Liver (tissue), 9 donors: ENCODE results near the gene ITPKB. TPM values are rescaled to one million over a fixed set of nuclear protein-coding genes. Genes with fewer than 3 reads are reported as not detected.

Experiments used
- DNase-seq: peaks from one replicate; pipeline ENCODE4 v3.0.0-alpha.2; 2017; ENCODE audit warnings: low spot score
- H3K27ac ChIP-seq, 2 donors: one replicate each; pipeline ENCODE4 v1.7.0; 2013; ENCODE audit warnings: inconsistent platforms in 2 of 2, low read length in 2 of 2, control low read depth in 1 of 2, low read depth in 1 of 2, mild to moderate bottlenecking in 1 of 2
- H3K27me3 ChIP-seq, 4 donors: one replicate each; pipeline versions ENCODE4 v1.6.1 to v1.7.0; 2013; ENCODE audit warnings: low read length in 3 of 4, inconsistent platforms in 1 of 4, mild to moderate bottlenecking in 1 of 4, moderate library complexity in 1 of 4; ENCODE audit not compliant: control insufficient read depth in 4 of 4, insufficient read depth in 4 of 4
- H3K36me3 ChIP-seq, 4 donors: one replicate each; pipeline versions ENCODE4 v1.6.1 to v1.7.0; 2013; ENCODE audit warnings: low read length in 3 of 4, mild to moderate bottlenecking in 3 of 4, low read depth in 1 of 4, moderate library complexity in 1 of 4; ENCODE audit not compliant: control insufficient read depth in 4 of 4, insufficient read depth in 3 of 4
- H3K4me1 ChIP-seq, 4 donors: one replicate each; pipeline versions ENCODE4 v1.6.1 to v1.7.0; 2013; ENCODE audit warnings: low read length in 3 of 4, mild to moderate bottlenecking in 3 of 4, moderate library complexity in 1 of 4; ENCODE audit not compliant: control insufficient read depth in 4 of 4, insufficient read depth in 4 of 4
- H3K4me3 ChIP-seq, 3 donors: one replicate each; pipeline versions ENCODE4 v1.6.1 to v1.7.0; 2013; ENCODE audit warnings: low read length in 3 of 3, control low read depth in 1 of 3, low read depth in 1 of 3, mild to moderate bottlenecking in 1 of 3
- H3K9ac ChIP-seq, 2 donors: one replicate each; pipeline ENCODE4 v1.7.0; 2013; ENCODE audit warnings: low read length in 2 of 2, mild to moderate bottlenecking in 2 of 2, moderate library complexity in 2 of 2, control low read depth in 1 of 2, low read depth in 1 of 2
- H3K9me3 ChIP-seq, 4 donors: one replicate each; pipeline versions ENCODE4 v1.6.1 to v1.7.0; 2013; ENCODE audit warnings: low read length in 3 of 4; ENCODE audit not compliant: control insufficient read depth in 4 of 4
- EGR1 ChIP-seq, 2 donors: IDR thresholded peaks; 2 replicates each; pipeline ENCODE4 v1.6.1; 2016 to 2018; ENCODE audit warnings: antibody characterized with exemption in 2 of 2, low read depth in 2 of 2
- FOXA2 ChIP-seq: IDR thresholded peaks from 2 replicates; pipeline ENCODE4 v1.6.1; 2016; ENCODE audit warnings: antibody characterized with exemption
- HNF4A ChIP-seq, 2 donors: conservative IDR thresholded peaks; 2 replicates each; pipeline ENCODE4 v1.6.1; 2016; ENCODE audit warnings: antibody characterized with exemption in 2 of 2, mild to moderate bottlenecking in 2 of 2
- HNF4G ChIP-seq: IDR thresholded peaks from 2 replicates; pipeline ENCODE4 v1.6.1; 2016; ENCODE audit warnings: antibody characterized with exemption
- JUND ChIP-seq, 2 donors: IDR thresholded peaks; 2 replicates each; pipeline ENCODE4 v1.6.1; 2016; ENCODE audit warnings: antibody characterized with exemption in 2 of 2
- NR2F2 ChIP-seq: IDR thresholded peaks from 2 replicates; pipeline ENCODE4 v1.6.1; 2016; ENCODE audit warnings: antibody characterized with exemption
- RAD21 ChIP-seq, 2 donors: IDR thresholded peaks; 2 replicates each; pipeline ENCODE4 v1.6.1; 2016; ENCODE audit warnings: antibody characterized with exemption in 2 of 2, mild to moderate bottlenecking in 2 of 2
- RXRA ChIP-seq, 2 donors: IDR thresholded peaks; 2 replicates each; pipeline ENCODE4 v1.6.1; 2017 to 2018; ENCODE audit warnings: antibody characterized with exemption in 2 of 2, mild to moderate bottlenecking in 1 of 2
- SP1 ChIP-seq: IDR thresholded peaks from 2 replicates; pipeline ENCODE4 v1.6.1; 2018; ENCODE audit warnings: antibody characterized with exemption, mild to moderate bottlenecking
- TAF1 ChIP-seq: conservative IDR thresholded peaks from 2 replicates; pipeline ENCODE4 v1.6.1; 2016; ENCODE audit warnings: antibody characterized with exemption, mild to moderate bottlenecking
- YY1 ChIP-seq: IDR thresholded peaks from 2 replicates; pipeline ENCODE4 v1.6.1; 2016; ENCODE audit warnings: antibody characterized with exemption, mild to moderate bottlenecking
- WGBS: extraction: QIAGEN DNeasy Blood & Tissue Kit; methylation state at CpG from one replicate; pipeline ENCODE4 v1.1.7; 2013; 5-methylcytosine and 5-hydroxymethylcytosine counted together
- polyA plus RNA-seq, 2 donors: library from polyadenylated mRNA; stranded (reverse) in 1 of 2; unstranded in 1 of 2; fragments of 200-250 nt in 1 of 2; fragments of >200 nt in 1 of 2; fragmentation: Nextera tagmentation in 1 of 2; extraction: Ambion mirVana in 1 of 2; gene quantifications; one replicate each; pipeline versions ENCODE4 v1.2.1 to v1.2.3, GENCODE V29; 2013 to 2015
- total RNA-seq, 2 donors: library from RNA; depleted of rRNA; stranded (reverse); fragments of >200 nt; gene quantifications; one replicate each; pipeline ENCODE4 v1.2.3, GENCODE V29; 2014
- TF ChIP-seq, protein P1 (sequence below): IDR thresholded peaks from 2 replicates; pipeline ENCODE4 v1.6.1; 2016; ENCODE audit warnings: antibody characterized with exemption
- TF ChIP-seq, protein P2 (sequence below): IDR thresholded peaks from 2 replicates; pipeline ENCODE4 v1.6.1; 2016; ENCODE audit warnings: antibody characterized with exemption
- TF ChIP-seq, protein P3 (sequence below): fragments of 150-350 bp; IDR thresholded peaks from 2 replicates; pipeline ENCODE4 v1.5.1; 2017; ENCODE audit warnings: improper control_type of control experiment, low read depth, low read length; ENCODE audit not compliant: missing input control
- TF ChIP-seq, protein P4 (sequence below): IDR thresholded peaks from 2 replicates; pipeline ENCODE4 v1.6.1; 2016; ENCODE audit warnings: antibody characterized with exemption, mild to moderate bottlenecking
- TF ChIP-seq, protein P5 (sequence below): IDR thresholded peaks from 2 replicates; pipeline ENCODE4 v1.6.1; 2016; ENCODE audit warnings: antibody characterized with exemption
- donor health status: healthy.
- donor health status: healthy.
- donor health status: healthy.
- donor health status: healthy.
- donor health status: healthy.

The ITPKB gene
- total and polyA plus RNA-seq, 4 donors = 0.61 to 5.8 (median 3.7) TPM

DNA sequence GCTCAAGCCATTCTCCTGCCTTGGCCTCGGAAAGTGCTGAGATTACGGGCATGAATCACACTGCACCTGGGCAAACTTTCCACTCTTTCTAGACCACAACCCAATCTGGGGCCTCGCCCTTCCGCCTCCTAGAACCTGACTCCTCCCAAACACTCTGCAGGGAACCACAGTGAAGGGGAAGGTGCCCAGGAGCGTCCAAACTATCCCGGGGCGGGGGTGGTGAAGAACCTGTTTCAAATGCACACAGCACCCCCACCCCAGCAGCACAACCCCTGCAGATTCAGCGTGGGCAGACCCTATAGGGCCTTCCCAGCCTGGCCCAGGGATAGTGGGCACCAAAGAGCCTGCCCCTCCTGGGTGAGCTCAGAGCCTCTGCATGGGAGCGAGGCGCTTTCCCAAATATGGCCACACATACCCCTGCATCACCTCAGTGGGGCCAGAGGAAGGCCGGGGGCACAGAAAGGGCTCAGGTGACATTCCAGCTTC, 103.6 kb downstream of the ITPKB start:
- no peak overlapping the region for H3K4me3 ChIP-seq
- TF ChIP-seq, protein P1, sequence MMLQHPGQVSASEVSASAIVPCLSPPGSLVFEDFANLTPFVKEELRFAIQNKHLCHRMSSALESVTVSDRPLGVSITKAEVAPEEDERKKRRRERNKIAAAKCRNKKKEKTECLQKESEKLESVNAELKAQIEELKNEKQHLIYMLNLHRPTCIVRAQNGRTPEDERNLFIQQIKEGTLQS = no peak
- TF ChIP-seq, protein P2, sequence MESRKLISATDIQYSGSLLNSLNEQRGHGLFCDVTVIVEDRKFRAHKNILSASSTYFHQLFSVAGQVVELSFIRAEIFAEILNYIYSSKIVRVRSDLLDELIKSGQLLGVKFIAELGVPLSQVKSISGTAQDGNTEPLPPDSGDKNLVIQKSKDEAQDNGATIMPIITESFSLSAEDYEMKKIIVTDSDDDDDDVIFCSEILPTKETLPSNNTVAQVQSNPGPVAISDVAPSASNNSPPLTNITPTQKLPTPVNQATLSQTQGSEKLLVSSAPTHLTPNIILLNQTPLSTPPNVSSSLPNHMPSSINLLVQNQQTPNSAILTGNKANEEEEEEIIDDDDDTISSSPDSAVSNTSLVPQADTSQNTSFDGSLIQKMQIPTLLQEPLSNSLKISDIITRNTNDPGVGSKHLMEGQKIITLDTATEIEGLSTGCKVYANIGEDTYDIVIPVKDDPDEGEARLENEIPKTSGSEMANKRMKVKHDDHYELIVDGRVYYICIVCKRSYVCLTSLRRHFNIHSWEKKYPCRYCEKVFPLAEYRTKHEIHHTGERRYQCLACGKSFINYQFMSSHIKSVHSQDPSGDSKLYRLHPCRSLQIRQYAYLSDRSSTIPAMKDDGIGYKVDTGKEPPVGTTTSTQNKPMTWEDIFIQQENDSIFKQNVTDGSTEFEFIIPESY = no peak
- TF ChIP-seq HNF4A (conservative IDR thresholded peaks at IDR 0.05) = no peak
- no peak for TF ChIP-seq JUND (IDR thresholded peaks at IDR 0.05)
- no peak for TF ChIP-seq FOXA2
- no peaks in the 10 kb centered on the region for H3K27me3 ChIP-seq
- WGBS = 82% methylated on average over 11 of the region's 11 CpGs
- H3K4me1 ChIP-seq = no peaks in the 10 kb centered on the region
- H3K9ac ChIP-seq = no peak overlapping the region
- no peaks in the 10 kb centered on the region for H3K9me3 ChIP-seq
- DNase-seq = no peak
- no peaks in the 10 kb centered on the region for H3K36me3 ChIP-seq
- no peak overlapping the region for H3K27ac ChIP-seq

DNA sequence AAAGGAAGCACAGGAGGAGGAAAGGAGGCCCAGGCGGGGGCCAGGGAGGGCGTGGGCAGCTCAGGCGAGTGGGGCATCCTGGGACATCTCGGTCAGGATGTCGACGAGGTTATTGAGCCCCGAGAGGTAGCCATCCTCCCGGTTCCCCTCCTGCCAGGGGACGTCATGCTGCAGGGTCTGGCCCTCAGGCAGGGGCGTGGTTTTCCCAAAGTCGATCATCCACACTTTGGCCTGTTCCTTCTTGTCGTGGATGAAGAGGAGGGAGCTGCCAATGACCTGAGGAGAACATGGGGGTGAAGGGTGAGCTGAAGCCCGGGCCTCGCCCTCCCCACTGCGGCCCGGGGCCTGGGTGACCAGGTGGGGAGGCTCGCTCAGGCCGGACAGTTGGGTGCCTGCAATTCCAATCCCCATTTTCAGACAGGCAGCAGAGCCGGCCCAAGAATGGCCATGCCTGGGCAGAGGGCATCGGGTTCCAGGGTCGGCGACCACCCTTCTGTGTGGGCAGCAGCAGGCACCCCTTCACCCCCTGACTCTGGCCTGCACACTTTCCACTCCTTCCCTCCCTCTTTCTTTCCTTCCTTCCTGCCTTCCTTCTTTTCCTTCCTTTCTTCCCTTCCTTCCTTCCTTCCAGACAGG, 104.4 kb downstream of the ITPKB start:
- Histone ChIP-seq H3K4me1 (no peaks in the 10 kb centered on the region), H3K9ac (no peak overlapping the region), H3K9me3 (no peaks in the 10 kb centered on the region), H3K4me3 (no peak overlapping the region), H3K36me3 (no peaks in the 10 kb centered on the region), H3K27me3 (no peaks in the 10 kb centered on the region), H3K27ac (no peak overlapping the region)
- TF ChIP-seq RAD21 (IDR thresholded peaks at IDR 0.05) = no peak
- TF ChIP-seq, protein P3, sequence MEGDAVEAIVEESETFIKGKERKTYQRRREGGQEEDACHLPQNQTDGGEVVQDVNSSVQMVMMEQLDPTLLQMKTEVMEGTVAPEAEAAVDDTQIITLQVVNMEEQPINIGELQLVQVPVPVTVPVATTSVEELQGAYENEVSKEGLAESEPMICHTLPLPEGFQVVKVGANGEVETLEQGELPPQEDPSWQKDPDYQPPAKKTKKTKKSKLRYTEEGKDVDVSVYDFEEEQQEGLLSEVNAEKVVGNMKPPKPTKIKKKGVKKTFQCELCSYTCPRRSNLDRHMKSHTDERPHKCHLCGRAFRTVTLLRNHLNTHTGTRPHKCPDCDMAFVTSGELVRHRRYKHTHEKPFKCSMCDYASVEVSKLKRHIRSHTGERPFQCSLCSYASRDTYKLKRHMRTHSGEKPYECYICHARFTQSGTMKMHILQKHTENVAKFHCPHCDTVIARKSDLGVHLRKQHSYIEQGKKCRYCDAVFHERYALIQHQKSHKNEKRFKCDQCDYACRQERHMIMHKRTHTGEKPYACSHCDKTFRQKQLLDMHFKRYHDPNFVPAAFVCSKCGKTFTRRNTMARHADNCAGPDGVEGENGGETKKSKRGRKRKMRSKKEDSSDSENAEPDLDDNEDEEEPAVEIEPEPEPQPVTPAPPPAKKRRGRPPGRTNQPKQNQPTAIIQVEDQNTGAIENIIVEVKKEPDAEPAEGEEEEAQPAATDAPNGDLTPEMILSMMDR = no peak
- no peak for TF ChIP-seq SP1
- TF ChIP-seq TAF1 = no peak
- TF ChIP-seq RXRA (IDR thresholded peaks at IDR 0.05) = no peak
- TF ChIP-seq NR2F2 = no peak
- TF ChIP-seq, protein P4, sequence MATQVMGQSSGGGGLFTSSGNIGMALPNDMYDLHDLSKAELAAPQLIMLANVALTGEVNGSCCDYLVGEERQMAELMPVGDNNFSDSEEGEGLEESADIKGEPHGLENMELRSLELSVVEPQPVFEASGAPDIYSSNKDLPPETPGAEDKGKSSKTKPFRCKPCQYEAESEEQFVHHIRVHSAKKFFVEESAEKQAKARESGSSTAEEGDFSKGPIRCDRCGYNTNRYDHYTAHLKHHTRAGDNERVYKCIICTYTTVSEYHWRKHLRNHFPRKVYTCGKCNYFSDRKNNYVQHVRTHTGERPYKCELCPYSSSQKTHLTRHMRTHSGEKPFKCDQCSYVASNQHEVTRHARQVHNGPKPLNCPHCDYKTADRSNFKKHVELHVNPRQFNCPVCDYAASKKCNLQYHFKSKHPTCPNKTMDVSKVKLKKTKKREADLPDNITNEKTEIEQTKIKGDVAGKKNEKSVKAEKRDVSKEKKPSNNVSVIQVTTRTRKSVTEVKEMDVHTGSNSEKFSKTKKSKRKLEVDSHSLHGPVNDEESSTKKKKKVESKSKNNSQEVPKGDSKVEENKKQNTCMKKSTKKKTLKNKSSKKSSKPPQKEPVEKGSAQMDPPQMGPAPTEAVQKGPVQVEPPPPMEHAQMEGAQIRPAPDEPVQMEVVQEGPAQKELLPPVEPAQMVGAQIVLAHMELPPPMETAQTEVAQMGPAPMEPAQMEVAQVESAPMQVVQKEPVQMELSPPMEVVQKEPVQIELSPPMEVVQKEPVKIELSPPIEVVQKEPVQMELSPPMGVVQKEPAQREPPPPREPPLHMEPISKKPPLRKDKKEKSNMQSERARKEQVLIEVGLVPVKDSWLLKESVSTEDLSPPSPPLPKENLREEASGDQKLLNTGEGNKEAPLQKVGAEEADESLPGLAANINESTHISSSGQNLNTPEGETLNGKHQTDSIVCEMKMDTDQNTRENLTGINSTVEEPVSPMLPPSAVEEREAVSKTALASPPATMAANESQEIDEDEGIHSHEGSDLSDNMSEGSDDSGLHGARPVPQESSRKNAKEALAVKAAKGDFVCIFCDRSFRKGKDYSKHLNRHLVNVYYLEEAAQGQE = no peak
- no peak for TF ChIP-seq YY1
- no peak for TF ChIP-seq HNF4G
- no peak for TF ChIP-seq JUND (IDR thresholded peaks at IDR 0.05)
- TF ChIP-seq, protein P5, sequence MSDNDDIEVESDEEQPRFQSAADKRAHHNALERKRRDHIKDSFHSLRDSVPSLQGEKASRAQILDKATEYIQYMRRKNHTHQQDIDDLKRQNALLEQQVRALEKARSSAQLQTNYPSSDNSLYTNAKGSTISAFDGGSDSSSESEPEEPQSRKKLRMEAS = no peak
- TF ChIP-seq, protein P2 = no peak
- TF ChIP-seq EGR1 (IDR thresholded peaks at IDR 0.05; ENCODE audit: low read depth in 2 of 2) = no peak
- no peak for DNase-seq
- 88% methylated on average over 22 of the region's 22 CpGs for WGBS
